GM12872 (cell line): Measurements from ENCODE around the gene SRMS.

Source experiments
- CTCF ChIP-seq: IDR thresholded peaks from 3 replicates; pipeline ENCODE4 v1.5.1; 2011; ENCODE audit warnings: low read depth, mild to moderate bottlenecking, low read length, moderate library complexity; ENCODE audit not compliant: insufficient read depth

SRMS gene

GRCh38 chr20:63503524-63503923 is 44.0 kb downstream of the SRMS start:
- no peak for TF ChIP-seq CTCF

DNA sequence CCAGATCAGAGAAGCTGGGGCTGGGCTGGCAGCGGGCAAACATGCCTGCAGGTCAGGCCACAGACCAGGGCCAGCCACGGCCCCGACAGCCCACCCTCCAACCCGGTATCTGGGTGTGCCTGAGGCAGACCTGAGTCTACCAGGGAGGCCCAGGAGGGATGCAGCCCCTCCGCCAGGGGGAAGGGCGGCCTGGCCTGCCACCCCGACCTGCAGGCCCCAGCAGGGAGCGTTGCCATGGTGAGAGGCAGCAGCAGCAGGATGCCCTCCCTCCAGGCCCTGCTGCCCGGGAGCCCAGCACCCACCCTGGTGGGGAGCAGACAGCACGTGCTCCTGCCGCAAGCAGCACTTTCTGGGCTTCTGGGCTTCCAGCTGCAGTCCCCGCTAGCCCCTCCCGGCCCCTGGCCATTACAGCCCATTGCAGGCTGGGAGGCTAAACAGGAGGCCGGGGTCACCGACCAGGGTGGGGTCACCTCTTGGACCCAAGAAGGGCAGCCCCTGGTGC is 44.8 kb downstream of the SRMS start:
- TF ChIP-seq CTCF: no peak

- TF ChIP-seq CTCF: no peak
Measured at GRCh38 chr20:63501818-63502670, 45.5 kb downstream of the SRMS start.

GRCh38 chr20:63500902-63501817 is 46.4 kb downstream of the SRMS start:
- no peak for TF ChIP-seq CTCF

GRCh38 chr20:63500151-63500901 is 47.2 kb downstream of the SRMS start:
- TF ChIP-seq CTCF: no peak

- TF ChIP-seq CTCF: no peak
Measured at GRCh38 chr20:63499338-63499969, 48.1 kb downstream of the SRMS start.
